ENCODE data around the gene SEM1.

DNA sequence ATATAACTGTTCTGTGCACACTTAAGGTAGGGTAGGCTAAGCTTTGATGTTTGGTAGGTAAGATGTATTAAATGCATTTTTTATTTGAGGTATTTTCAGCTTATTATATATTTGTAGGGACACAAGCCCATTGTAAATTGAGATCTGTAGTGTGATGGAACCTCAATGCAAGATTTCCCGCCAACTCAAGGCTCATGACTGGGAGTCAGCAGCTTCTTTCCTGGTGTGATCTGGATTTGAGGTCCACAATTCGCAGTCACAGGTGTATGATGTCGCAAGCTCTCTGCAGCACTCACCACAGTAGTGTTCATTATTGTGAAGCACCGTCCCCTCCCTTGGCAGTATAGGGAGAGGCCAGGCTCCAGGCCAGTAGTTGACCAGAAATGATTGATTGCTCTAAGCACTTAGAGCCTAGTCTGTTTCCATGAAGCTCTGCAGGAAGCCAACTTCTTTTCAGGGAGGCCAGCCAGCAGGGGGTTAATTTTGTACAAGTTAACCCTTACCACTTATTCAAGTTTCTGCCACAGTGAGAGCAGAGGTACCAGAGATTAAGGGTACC, 54.9 kb downstream of the SEM1 start:
- TF ChIP-seq, protein P1, sequence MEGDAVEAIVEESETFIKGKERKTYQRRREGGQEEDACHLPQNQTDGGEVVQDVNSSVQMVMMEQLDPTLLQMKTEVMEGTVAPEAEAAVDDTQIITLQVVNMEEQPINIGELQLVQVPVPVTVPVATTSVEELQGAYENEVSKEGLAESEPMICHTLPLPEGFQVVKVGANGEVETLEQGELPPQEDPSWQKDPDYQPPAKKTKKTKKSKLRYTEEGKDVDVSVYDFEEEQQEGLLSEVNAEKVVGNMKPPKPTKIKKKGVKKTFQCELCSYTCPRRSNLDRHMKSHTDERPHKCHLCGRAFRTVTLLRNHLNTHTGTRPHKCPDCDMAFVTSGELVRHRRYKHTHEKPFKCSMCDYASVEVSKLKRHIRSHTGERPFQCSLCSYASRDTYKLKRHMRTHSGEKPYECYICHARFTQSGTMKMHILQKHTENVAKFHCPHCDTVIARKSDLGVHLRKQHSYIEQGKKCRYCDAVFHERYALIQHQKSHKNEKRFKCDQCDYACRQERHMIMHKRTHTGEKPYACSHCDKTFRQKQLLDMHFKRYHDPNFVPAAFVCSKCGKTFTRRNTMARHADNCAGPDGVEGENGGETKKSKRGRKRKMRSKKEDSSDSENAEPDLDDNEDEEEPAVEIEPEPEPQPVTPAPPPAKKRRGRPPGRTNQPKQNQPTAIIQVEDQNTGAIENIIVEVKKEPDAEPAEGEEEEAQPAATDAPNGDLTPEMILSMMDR (IDR thresholded peaks at IDR 0.05; ENCODE audit: low read depth, low read length) = no peak
- TF ChIP-seq POLR2A (IDR thresholded peaks at IDR 0.05; ENCODE audit: extremely low read depth, insufficient read length) (no peak), MYC (IDR thresholded peaks at IDR 0.05; ENCODE audit: low read depth, low read length) (no peak)
